Muscle layer of colon (tissue), 2 donors: ENCODE measurements around the gene PLEKHA7.
"Not testable (repeated sequence)": the region's sequence is repeated elsewhere in the genome, so short reads cannot be mapped to it uniquely, and the experiment has no call there.

Experiments used
- H3K27ac ChIP-seq: one replicate; pipeline ENCODE4 v1.7.0; 2013; ENCODE audit warnings: low read depth, mild to moderate bottlenecking, low read length, moderate library complexity
- H3K27me3 ChIP-seq, 2 donors: one replicate each; pipeline ENCODE4 v1.7.0; 2013; ENCODE audit warnings: low read length in 2 of 2, mild to moderate bottlenecking in 2 of 2; ENCODE audit not compliant: insufficient read depth in 2 of 2, control insufficient read depth in 1 of 2
- H3K36me3 ChIP-seq: one replicate; pipeline ENCODE4 v1.7.0; 2013; ENCODE audit warnings: mild to moderate bottlenecking, low read length; ENCODE audit not compliant: insufficient read depth
- H3K4me1 ChIP-seq: one replicate; pipeline ENCODE4 v1.7.0; 2013; ENCODE audit warnings: mild to moderate bottlenecking, low read length; ENCODE audit not compliant: insufficient read depth
- H3K4me3 ChIP-seq, 2 donors: one replicate each; pipeline ENCODE4 v1.7.0; 2013; ENCODE audit warnings: low read length in 2 of 2, low read depth in 1 of 2, mild to moderate bottlenecking in 1 of 2, moderate library complexity in 1 of 2
- H3K9ac ChIP-seq: one replicate; pipeline ENCODE4 v1.7.0; 2013; ENCODE audit warnings: low read length
- H3K9me3 ChIP-seq: one replicate; pipeline ENCODE4 v1.7.0; 2013; ENCODE audit warnings: mild to moderate bottlenecking, low read length
- donor health status: abdominal sarcoma.
- donor health status: Adenocarcinoma of cecum.

Gene PLEKHA7

DNA sequence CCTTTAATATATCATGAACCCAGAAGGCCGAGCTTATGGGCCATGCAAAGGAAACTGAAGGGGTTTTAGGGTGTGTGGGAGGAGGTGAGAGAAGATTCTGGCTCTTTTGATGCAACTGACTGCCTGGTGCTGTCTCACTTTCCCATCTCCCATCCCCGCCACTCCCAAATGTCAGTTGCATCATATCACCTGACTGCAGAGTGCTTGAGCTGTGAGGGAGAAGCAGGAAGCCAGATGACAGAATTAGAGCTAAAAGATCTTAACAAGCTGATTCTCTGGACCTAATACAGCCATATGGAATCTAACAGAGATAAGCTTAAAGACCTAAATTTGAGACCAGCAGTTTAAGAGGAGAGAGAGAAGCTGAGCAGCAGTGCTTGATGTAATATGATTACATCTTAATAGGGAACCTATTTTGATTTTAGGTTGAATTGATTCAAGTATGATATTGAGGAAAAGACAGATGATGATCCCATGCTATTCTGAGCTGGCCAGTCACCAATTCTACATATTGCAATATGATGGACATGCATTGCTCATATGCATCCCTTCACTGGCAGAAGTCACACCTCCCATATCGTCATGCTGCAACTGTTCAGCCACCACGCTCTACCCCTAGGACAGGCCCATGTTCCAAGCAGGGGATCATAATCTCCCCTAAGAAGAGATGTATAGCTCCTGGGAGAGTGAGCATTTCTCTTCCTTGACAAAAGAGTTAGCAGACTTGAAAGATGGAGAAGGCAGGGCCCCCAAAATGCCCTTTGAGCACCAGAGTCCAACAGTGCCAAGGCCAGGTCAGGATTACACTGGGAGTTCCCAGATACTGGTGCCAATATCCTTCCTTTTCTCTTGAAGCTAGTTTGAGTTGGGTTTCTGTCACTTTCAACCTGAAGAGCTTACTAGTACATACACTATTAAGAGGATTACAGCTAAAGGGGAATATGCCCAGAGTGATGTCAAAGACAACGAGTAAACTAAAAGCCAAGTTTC is 44.9 kb downstream of the PLEKHA7 start:
- no peak overlapping the region for H3K9ac ChIP-seq
- H3K4me1 ChIP-seq = no peaks in the 10 kb centered on the region

DNA sequence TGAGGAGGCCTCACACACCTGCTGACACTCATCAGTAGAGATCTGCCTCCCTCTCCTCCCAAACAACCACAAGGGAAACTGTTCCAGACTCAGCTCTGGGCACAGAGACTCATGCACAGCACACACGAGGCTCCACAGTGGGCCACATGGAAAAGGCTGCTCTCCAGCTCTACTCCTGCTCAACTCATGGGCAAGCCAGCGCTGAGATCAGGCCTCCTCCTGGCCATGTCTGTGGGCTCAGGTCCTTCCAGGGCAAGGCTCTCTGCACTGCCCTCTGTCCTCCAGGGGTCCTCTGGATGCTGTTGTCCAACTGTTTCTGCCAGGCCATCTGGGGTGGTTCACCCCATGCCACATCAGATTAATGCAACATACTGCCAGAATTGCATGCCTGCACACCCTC is 46.0 kb downstream of the PLEKHA7 start:
- Histone ChIP-seq H3K4me3 (no peak overlapping the region), H3K27me3 (no peaks in the 10 kb centered on the region), H3K36me3 (no peaks in the 10 kb centered on the region), H3K9me3 (no peaks in the 10 kb centered on the region), H3K4me1 (no peaks in the 10 kb centered on the region), H3K9ac (no peak overlapping the region), H3K27ac (no peak overlapping the region)

More for the DNA sequence above, 44.9 kb downstream of the PLEKHA7 start:
- Histone ChIP-seq H3K4me3 (no peak overlapping the region), H3K27me3 (no peaks in the 10 kb centered on the region), H3K9me3 (no peaks in the 10 kb centered on the region), H3K36me3 (no peaks in the 10 kb centered on the region), H3K27ac (no peak overlapping the region)

DNA sequence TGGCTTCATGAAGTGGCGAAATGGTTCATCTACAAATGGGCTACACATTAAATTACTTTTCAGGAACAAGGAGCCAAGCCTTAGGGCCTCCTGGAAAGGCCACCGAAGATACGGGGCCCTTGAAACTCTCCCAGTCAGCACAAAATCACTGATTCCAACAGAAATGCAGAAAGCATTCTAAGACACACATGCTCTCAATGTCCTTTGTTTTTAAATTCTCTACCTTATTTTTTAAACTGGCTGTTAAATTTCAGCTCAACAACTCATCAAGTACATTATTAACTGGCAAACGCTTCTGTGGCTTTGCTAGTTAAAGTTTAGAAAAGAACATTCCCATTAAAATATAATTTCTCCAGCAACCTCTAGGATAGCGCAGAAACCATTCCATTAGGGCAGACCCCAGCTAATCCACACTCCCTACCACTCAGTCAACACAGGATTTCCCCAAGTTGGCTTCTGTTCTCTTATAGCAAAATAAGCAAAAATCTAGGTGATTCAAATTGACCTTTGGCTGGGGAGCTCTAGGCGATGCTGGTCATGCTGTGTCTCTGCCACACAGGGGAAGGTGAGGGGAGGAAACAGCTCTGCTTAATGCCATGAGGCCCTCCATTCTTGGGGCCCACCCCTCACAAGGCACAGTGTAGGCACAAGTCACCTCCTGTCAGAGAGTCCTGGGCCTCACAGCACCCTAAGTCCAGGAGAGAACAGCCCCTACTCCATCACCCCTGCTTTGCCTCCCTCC is 47.1 kb downstream of the PLEKHA7 start:
- H3K9ac ChIP-seq = no peak overlapping the region
- no peak overlapping the region for H3K27ac ChIP-seq
- H3K27me3 ChIP-seq = no peaks in the 10 kb centered on the region
- H3K36me3 ChIP-seq = no peaks in the 10 kb centered on the region
- H3K9me3 ChIP-seq = no peaks in the 10 kb centered on the region
- no peak overlapping the region for H3K4me3 ChIP-seq
- H3K4me1 ChIP-seq = no peaks in the 10 kb centered on the region

DNA sequence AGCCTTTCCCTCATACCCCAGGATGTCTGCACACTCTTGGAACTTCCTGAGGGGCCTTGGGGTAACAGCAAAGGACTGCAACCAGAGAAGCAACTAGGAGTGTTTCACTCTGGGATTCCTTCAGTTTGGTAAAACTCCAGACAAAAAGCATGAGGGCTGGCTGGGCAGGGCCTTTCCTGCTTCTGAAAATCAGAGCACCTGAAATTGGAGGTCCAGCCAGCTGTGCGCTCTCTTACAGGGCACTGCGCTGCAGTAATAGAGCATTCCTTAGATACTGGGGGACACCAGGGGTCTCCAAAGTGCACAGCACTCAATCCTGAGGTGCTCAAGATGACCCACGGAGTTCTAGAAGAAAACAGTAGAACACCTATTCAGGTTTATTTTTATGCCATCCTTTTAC is 49.7 kb downstream of the PLEKHA7 start:
- no peaks in the 10 kb centered on the region for H3K4me1 ChIP-seq

DNA sequence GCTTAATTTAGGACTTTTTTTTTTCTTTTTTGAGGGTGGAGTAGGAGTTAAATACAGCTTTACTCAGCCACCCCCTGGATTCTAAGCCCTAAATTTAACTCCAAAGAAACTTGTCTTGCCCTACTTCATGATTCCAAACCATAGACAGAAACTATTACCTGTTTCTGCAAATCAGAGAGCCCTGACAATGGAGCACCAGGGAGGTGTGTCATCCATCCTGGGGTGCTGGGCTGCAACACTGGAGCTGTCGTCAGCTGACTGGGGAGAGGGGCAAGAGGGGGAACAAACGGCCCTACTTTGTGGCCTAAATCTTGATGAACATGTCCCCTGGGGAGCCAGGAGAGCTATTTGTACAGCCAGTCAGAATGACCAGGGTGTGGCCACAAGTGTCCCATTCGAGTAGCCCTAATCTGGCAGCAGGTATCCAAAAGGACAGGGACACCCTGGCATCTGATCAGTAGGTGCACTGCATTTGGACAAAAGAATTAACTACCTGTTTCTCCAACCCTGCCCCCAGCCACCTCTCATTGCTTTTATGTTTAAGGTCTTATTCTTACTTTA is 50.8 kb downstream of the PLEKHA7 start:
- Histone ChIP-seq H3K27ac (no peak overlapping the region), H3K4me1 (no peaks in the 10 kb centered on the region)

More for the DNA sequence above, 49.7 kb downstream of the PLEKHA7 start:
- no peaks in the 10 kb centered on the region for H3K27me3 ChIP-seq
- no peaks in the 10 kb centered on the region for H3K9me3 ChIP-seq
- no peak overlapping the region for H3K4me3 ChIP-seq
- H3K36me3 ChIP-seq = no peaks in the 10 kb centered on the region
- no peak overlapping the region for H3K9ac ChIP-seq
- no peak overlapping the region for H3K27ac ChIP-seq

DNA sequence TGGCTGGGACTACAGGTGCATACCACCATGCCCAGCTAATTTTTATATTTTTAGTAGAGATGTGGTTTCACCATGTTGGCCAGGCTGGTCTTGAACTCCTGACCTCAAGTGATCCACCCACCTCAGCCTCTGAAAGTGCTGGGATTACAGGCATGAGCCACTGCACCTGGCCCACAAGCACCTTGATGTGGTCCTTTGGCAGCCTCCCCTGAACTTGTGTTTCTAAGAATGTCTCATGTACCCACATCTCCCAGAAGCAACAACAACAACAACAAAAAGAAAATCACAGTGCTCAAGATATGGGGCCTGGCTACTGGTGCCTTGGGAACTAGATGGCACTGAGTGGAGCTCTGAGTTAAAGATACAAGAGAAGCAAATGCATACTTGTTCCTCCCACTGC is 51.6 kb downstream of the PLEKHA7 start:
- H3K9me3 ChIP-seq, H3K27me3 ChIP-seq, H3K36me3 ChIP-seq, H3K4me1 ChIP-seq, H3K4me3 ChIP-seq, H3K9ac ChIP-seq, H3K27ac ChIP-seq: not testable (repeated sequence)

More for the DNA sequence above, 50.8 kb downstream of the PLEKHA7 start:
- Histone ChIP-seq H3K9ac (no peak overlapping the region), H3K27me3 (no peaks in the 10 kb centered on the region), H3K9me3 (no peaks in the 10 kb centered on the region), H3K36me3 (no peaks in the 10 kb centered on the region), H3K4me3 (no peak overlapping the region)

DNA sequence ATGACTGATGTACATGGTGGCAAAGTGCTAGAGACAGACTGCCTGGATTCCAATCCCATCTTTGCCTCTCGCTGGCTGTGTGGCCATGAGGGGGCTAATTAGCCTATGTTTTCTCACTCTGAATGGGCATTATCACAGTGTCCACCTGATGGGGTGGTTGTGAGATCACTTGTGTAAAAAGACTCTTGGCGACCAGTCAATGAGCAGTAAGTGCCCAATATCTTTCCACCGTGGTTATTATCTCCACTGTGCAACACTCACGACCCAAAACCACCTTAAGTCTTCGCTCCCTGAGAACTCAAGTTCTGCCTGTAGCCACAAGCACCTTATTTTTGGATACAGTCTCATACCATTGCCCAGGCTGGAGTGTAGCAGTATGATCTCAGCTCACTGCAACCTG is 52.1 kb downstream of the PLEKHA7 start:
- H3K9me3 ChIP-seq = no peaks in the 10 kb centered on the region
- H3K36me3 ChIP-seq = no peaks in the 10 kb centered on the region
- H3K27me3 ChIP-seq = no peaks in the 10 kb centered on the region
- no peak overlapping the region for H3K27ac ChIP-seq
- no peak overlapping the region for H3K4me3 ChIP-seq
- no peak overlapping the region for H3K9ac ChIP-seq
- H3K4me1 ChIP-seq = no peaks in the 10 kb centered on the region

DNA sequence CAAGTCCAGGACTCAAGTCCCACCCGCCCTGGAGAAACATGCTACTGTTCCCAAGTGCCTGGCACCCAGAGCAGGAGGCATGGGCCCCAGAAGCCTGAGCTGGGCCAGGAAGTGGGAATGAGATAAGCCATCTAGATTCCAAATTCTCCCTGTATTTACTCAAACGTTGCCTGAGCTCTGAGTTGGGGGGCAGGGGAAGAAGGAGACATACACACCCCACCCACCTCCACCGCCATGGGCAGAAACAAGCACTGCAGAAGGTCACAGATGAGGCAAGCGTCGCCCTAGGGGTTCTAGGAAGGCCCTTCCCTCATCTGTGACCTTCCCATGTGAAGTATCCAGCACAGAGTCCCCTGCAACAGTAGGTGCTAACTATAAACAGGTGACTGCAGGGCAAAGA is 54.0 kb downstream of the PLEKHA7 start:
- Histone ChIP-seq H3K36me3 (no peaks in the 10 kb centered on the region), H3K9ac (no peak overlapping the region), H3K27me3 (no peaks in the 10 kb centered on the region), H3K27ac (no peak overlapping the region), H3K4me3 (no peak overlapping the region), H3K4me1 (no peaks in the 10 kb centered on the region), H3K9me3 (no peaks in the 10 kb centered on the region)

DNA sequence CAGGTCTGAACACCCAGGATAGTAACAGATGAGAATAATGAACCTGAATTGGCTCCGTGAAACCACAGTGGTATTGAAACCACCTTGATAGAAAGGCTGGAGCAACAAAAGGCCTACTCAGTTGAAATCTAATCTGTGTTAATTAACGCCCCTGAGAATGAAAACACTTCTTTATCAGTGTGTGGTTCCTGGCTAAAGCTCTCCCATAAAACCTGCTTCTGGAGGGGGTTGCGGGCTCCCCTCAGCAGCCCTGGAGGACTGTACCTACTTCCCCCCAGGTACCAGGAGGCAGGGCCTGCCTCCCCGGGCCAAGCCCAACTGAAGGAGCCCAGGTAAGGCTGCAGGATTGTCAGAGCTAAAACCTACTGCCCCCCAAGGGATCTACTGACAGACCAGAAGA is 54.6 kb downstream of the PLEKHA7 start:
- H3K27ac ChIP-seq = no peak overlapping the region

DNA sequence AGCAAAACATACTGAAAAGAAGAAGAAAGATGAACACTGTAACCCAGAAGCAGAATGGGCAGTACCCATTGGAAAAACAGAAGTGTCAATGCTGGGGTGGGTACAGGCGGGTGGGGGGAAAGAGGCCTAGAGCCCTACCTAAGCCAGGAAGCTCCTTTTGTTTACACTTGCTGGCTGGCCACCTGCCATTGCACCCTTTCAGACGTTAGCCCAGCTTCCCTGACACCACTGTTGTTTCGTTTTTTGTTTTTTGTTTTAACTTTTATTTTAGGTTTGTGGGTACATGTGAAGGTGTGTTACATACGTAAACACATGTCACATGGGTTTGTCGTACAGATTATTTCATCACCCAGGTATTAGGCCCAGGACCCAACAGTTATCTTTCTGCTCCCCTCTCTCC is 55.4 kb downstream of the PLEKHA7 start:
- Histone ChIP-seq H3K4me3 (no peak overlapping the region), H3K27ac (no peak overlapping the region), H3K9ac (no peak overlapping the region), H3K27me3 (no peaks in the 10 kb centered on the region), H3K9me3 (no peaks in the 10 kb centered on the region), H3K36me3 (no peaks in the 10 kb centered on the region), H3K4me1 (no peaks in the 10 kb centered on the region)

More for the DNA sequence above, 54.6 kb downstream of the PLEKHA7 start:
- no peaks in the 10 kb centered on the region for H3K9me3 ChIP-seq
- H3K27me3 ChIP-seq = no peaks in the 10 kb centered on the region
- no peak overlapping the region for H3K4me3 ChIP-seq
- no peak overlapping the region for H3K9ac ChIP-seq
- H3K36me3 ChIP-seq = no peaks in the 10 kb centered on the region
- no peaks in the 10 kb centered on the region for H3K4me1 ChIP-seq

DNA sequence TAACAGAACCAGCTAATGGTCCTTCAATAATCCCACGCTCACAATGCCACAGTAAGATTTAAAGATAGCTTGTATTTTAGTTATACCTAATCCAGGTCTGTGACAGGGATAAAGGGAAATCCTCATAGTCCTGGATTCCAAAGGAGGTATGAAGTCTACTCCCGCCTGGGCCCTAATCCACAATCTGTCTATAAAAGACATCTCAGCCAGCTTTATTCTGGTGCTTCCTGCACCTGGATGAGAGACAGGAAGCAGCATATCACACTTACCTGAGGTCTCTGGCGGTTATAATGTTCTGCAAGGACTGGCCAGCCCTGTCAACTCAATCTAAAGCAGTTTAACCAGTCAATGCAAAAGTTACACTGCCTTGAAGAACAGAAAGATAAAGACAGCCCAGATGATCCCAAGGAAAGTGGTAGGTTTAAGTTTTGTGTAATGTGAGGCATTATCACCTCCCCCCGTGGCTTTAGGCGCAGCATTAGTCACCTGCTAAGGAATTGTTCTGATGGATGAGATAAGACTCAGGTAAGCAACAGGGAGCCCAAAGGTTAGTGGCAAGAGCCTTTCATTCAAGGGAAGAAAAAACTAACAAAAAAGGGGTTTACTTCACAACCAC is 57.6 kb downstream of the PLEKHA7 start:
- no peaks in the 10 kb centered on the region for H3K4me1 ChIP-seq

More for the DNA sequence above, 57.6 kb downstream of the PLEKHA7 start:
- Histone ChIP-seq H3K9ac (no peak overlapping the region), H3K27ac (no peak overlapping the region), H3K9me3 (no peaks in the 10 kb centered on the region), H3K27me3 (no peaks in the 10 kb centered on the region), H3K4me3 (no peak overlapping the region), H3K36me3 (no peaks in the 10 kb centered on the region)
